KMS-11 (cell line): Measurements from ENCODE around the gene PARS2.

ENCODE experiments used
- H2AFZ ChIP-seq: fragments of 200-600 bp; sonication (generic); 2 replicates; pipeline ENCODE4 v1.6.1; 2016; ENCODE audit warnings: antibody characterized with exemption, mixed run types, low read depth
- H3K27ac ChIP-seq: fragments of 200-600 bp; sonication (generic); 2 replicates; pipeline ENCODE4 v1.6.1; 2016; ENCODE audit warnings: mild to moderate bottlenecking, mixed run types
- H3K27me3 ChIP-seq: fragments of 200-600 bp; sonication (generic); 2 replicates; pipeline ENCODE4 v1.6.1; 2017; ENCODE audit warnings: mild to moderate bottlenecking, low read depth, mixed run types, moderate library complexity; ENCODE audit not compliant: insufficient read depth
- H3K36me3 ChIP-seq: fragments of 200-600 bp; sonication (generic); 2 replicates; pipeline ENCODE4 v1.6.1; 2017; ENCODE audit warnings: mild to moderate bottlenecking, mixed run types; ENCODE audit not compliant: insufficient read depth
- H3K4me1 ChIP-seq: fragments of 200-600 bp; sonication (generic); 2 replicates; pipeline ENCODE4 v1.6.1; 2016; ENCODE audit warnings: mild to moderate bottlenecking, low read depth, mixed run types; ENCODE audit not compliant: poor library complexity, severe bottlenecking
- H3K4me2 ChIP-seq: fragments of 200-600 bp; sonication (generic); 2 replicates; pipeline ENCODE4 v1.7.0; 2016; ENCODE audit warnings: mild to moderate bottlenecking, mixed run types
- H3K4me3 ChIP-seq: fragments of 200-600 bp; sonication (generic); IDR thresholded peaks from 2 replicates; pipeline ENCODE4 v1.6.1; 2017; ENCODE audit warnings: low read depth, low read length, mixed read lengths; ENCODE audit not compliant: insufficient read depth
- H3K79me2 ChIP-seq: fragments of 200-600 bp; sonication (generic); 2 replicates; pipeline ENCODE4 v1.6.1; 2016; ENCODE audit warnings: low read depth, mixed run types; ENCODE audit not compliant: insufficient read depth
- H3K9ac ChIP-seq: fragments of 200-600 bp; sonication (generic); 2 replicates; pipeline ENCODE4 v1.6.1; 2016; ENCODE audit warnings: mild to moderate bottlenecking, mixed run types
- H4K20me1 ChIP-seq: fragments of 200-600 bp; sonication (generic); 2 replicates; pipeline ENCODE4 v1.6.1; 2016; ENCODE audit warnings: mild to moderate bottlenecking, mixed run types; ENCODE audit not compliant: insufficient read depth
- CTCF ChIP-seq: fragments of 200-600 bp; sonication (generic); conservative IDR thresholded peaks from 2 replicates; pipeline ENCODE4 v1.6.1; 2017; ENCODE audit warnings: low read depth, mild to moderate bottlenecking, antibody characterized with exemption, low read length, moderate library complexity, mixed read lengths

PARS2 gene

GRCh38 chr1:54743416-54744226 lies 20.7 kb downstream of the PARS2 start:
- no peaks in the 10 kb centered on the region for H3K4me1 ChIP-seq
- no peak overlapping the region for H3K27ac ChIP-seq
- H4K20me1 ChIP-seq: no peaks in the 10 kb centered on the region
- H3K4me3 ChIP-seq: no peak overlapping the region
- no peaks in the 10 kb centered on the region for H3K27me3 ChIP-seq
- H3K9ac ChIP-seq: no peak overlapping the region
- H2AFZ ChIP-seq: no peak overlapping the region
- no peaks in the 10 kb centered on the region for H3K79me2 ChIP-seq
- TF ChIP-seq CTCF: no peak
- no peak overlapping the region for H3K4me2 ChIP-seq
- H3K36me3 ChIP-seq: no peaks in the 10 kb centered on the region

- no peaks in the 10 kb centered on the region for H3K27me3 ChIP-seq
- H3K4me3 ChIP-seq: no peak overlapping the region
- no peaks in the 10 kb centered on the region for H3K36me3 ChIP-seq
- H2AFZ ChIP-seq: no peak overlapping the region
- H3K4me2 ChIP-seq: no peak overlapping the region
- no peaks in the 10 kb centered on the region for H3K4me1 ChIP-seq
- no peak for TF ChIP-seq CTCF
- no peak overlapping the region for H3K9ac ChIP-seq
- H3K79me2 ChIP-seq: no peaks in the 10 kb centered on the region
- H4K20me1 ChIP-seq: no peaks in the 10 kb centered on the region
- no peak overlapping the region for H3K27ac ChIP-seq
These were observed 22.0 kb downstream of the PARS2 start for GRCh38 chr1:54742282-54742681.

- Histone ChIP-seq H3K27me3 (no peaks in the 10 kb centered on the region), H3K4me2 (no peak overlapping the region), H3K4me3 (no peak overlapping the region), H4K20me1 (no peaks in the 10 kb centered on the region), H2AFZ (no peak overlapping the region), H3K36me3 (no peaks in the 10 kb centered on the region), H3K79me2 (no peaks in the 10 kb centered on the region), H3K4me1 (no peaks in the 10 kb centered on the region), H3K27ac (no peak overlapping the region), H3K9ac (no peak overlapping the region)
- no peak for TF ChIP-seq CTCF
These were observed 22.8 kb downstream of the PARS2 start for GRCh38 chr1:54741531-54741930.

- Histone ChIP-seq H3K27ac (no peak overlapping the region), H3K4me1 (no peaks in the 10 kb centered on the region), H3K79me2 (no peaks in the 10 kb centered on the region), H3K36me3 (no peaks in the 10 kb centered on the region), H3K4me2 (no peak overlapping the region), H3K9ac (no peak overlapping the region), H2AFZ (no peak overlapping the region), H4K20me1 (no peaks in the 10 kb centered on the region), H3K4me3 (no peak overlapping the region), H3K27me3 (no peaks in the 10 kb centered on the region)
- no peak for TF ChIP-seq CTCF
These were observed 26.1 kb downstream of the PARS2 start for GRCh38 chr1:54738244-54738643.
